ENCODE data around the gene RAB30. TPM values are rescaled to one million over a fixed set of nuclear protein-coding genes. Genes with fewer than 3 reads are reported as not detected.
A peak's percentile ranks its signal among the peaks of the same experiment; 100 is the strongest.

The RAB30 gene
- total RNA-seq, 1 donor from 2014 or later = 15.5 TPM

DNA sequence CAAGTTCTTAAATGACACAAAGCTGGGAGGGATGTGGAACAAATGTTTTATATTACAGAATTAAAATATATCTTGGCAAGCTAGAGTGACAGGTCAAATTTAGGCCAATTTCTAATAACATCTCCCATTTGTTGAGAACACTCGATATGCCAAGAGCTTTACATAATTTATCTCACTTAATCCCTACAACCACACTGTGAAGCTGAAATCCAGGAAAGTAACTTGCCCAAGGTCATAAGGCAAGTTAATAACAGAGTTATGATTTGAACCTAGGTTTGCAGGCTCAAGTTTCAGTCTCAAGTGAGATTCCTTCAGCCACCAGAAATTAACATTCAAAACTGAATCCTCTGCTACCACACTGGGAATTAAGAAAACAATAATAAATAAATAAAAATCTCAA, 38.3 kb downstream of the RAB30 start:
- ATAC-seq = no peak
- Histone ChIP-seq H3K4me3 (peak overlapping the region; percentile 33), H3K27me3 (ENCODE audit: low read depth) (no peaks in the 10 kb centered on the region)

DNA sequence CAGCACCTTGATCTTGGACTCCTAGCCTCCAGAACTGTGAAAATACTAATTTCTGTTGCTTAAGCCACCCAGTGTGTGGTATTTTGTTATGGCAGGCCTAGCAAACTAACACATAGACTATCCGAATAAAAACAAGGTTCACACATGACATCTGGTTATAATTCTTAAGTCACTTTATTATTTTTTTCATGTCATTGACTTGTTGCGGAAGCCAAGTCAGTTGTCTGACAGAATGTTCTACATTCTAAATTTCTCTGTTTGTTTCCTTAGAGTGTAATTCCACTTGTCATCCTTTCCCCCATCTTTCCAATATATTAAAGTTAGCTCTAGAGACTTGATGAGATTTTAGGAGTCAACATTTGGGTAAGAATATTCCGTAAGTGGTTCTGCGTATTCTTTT, 40.6 kb downstream of the RAB30 start:
- peaks cover 23% of the 10 kb centered on the region for H3K4me1 ChIP-seq
- no peak overlapping the region for H3K27ac ChIP-seq
- ATAC-seq = no peak
- H3K27me3 ChIP-seq (ENCODE audit: low read depth) = no peaks in the 10 kb centered on the region
- DNase-seq = no peak
- TF ChIP-seq, protein P1, sequence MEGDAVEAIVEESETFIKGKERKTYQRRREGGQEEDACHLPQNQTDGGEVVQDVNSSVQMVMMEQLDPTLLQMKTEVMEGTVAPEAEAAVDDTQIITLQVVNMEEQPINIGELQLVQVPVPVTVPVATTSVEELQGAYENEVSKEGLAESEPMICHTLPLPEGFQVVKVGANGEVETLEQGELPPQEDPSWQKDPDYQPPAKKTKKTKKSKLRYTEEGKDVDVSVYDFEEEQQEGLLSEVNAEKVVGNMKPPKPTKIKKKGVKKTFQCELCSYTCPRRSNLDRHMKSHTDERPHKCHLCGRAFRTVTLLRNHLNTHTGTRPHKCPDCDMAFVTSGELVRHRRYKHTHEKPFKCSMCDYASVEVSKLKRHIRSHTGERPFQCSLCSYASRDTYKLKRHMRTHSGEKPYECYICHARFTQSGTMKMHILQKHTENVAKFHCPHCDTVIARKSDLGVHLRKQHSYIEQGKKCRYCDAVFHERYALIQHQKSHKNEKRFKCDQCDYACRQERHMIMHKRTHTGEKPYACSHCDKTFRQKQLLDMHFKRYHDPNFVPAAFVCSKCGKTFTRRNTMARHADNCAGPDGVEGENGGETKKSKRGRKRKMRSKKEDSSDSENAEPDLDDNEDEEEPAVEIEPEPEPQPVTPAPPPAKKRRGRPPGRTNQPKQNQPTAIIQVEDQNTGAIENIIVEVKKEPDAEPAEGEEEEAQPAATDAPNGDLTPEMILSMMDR (IDR thresholded peaks at IDR 0.05) = no peak
- intact Hi-C loops (cut with DNase I) = no loop called here
- no peaks in the 10 kb centered on the region for H3K9me3 ChIP-seq
- H3K4me3 ChIP-seq = no peak overlapping the region
- H3K36me3 ChIP-seq = no peaks in the 10 kb centered on the region

More for the DNA sequence above, 38.3 kb downstream of the RAB30 start:
- peaks cover 23% of the 10 kb centered on the region for H3K4me1 ChIP-seq
- DNase-seq = no peak
- no peaks in the 10 kb centered on the region for H3K36me3 ChIP-seq
- H3K27ac ChIP-seq = peak overlapping the region; percentile 42
- H3K9me3 ChIP-seq = no peaks in the 10 kb centered on the region
- TF ChIP-seq, protein P1 (IDR thresholded peaks at IDR 0.05) = no peak
- intact Hi-C loops (cut with DNase I) = no loop called here

DNA sequence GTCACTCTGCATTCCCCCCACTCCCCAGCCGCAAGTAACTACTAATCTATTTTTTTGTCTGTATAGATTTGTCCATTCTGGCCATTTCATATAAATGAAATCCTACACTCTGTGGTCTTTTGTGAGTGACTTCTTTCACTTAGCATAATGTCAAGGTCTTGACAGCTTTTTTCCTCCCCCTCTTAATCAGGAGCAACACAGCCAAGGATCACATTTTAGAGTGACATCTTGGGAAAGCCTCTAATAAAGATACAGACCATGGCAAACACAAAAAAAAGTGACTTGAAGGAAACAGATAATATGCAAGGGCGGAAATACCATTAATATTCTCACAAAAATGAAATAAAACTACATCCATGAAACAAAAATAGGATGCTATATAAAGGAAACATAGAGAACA, 43.9 kb downstream of the RAB30 start:
- no peak overlapping the region for H3K4me3 ChIP-seq
- TF ChIP-seq, protein P1 (IDR thresholded peaks at IDR 0.05) = no peak
- H3K27me3 ChIP-seq (ENCODE audit: low read depth) = no peaks in the 10 kb centered on the region
- DNase-seq (no peak), ATAC-seq (no peak)
- H3K9me3 ChIP-seq = no peaks in the 10 kb centered on the region
- H3K4me1 ChIP-seq = peaks cover 11% of the 10 kb centered on the region
- no peaks in the 10 kb centered on the region for H3K36me3 ChIP-seq
- intact Hi-C loops (cut with DNase I) = no loop called here
- no peak overlapping the region for H3K27ac ChIP-seq

DNA sequence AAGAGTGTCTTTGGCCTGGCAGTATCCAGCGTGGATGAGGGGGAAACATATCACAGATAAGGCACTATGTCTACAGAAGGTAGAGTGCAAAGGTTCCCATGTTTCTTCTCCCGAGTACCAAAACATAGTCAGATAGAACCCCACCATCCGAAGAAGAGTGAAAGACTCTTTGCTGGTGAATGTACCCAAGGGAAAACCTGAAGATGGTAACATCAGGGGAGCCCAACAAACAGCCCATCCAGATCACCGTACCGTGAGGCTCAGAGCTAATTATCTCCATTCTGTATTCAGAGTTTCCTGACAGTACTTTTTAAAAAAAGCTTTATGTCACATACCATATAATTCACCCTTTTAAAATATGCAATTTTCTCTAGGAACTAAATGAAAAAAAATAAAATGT, 44.4 kb downstream of the RAB30 start:
- intact Hi-C loops (cut with DNase I) = no loop called here
- Histone ChIP-seq H3K27ac (no peak overlapping the region), H3K36me3 (no peaks in the 10 kb centered on the region), H3K9me3 (no peaks in the 10 kb centered on the region), H3K4me1 (peaks cover 11% of the 10 kb centered on the region), H3K4me3 (no peak overlapping the region), H3K27me3 (ENCODE audit: low read depth) (no peaks in the 10 kb centered on the region)
- no peak for DNase-seq
- TF ChIP-seq, protein P1 (IDR thresholded peaks at IDR 0.05) = no peak
- ATAC-seq = no peak

DNA sequence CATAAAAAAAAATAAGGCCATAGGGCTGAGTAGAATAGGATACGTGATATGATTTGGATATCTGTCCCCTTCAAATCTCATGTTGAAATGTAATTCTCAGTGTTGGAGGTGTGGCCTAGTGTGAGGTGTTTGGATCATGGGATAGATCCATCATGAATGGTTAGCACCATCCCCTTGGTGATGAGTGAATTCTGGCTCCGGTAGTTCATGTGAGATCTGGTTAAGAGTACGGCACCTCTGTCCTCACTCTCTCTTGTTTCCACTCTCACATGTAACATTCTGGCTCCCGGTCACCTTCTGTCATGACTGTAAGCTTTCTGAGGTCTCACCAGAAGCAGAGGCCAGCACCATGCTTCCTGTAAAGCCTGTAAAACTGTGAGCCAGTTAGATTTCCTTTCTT, 45.5 kb downstream of the RAB30 start:
- Histone ChIP-seq H3K9me3 (no peaks in the 10 kb centered on the region), H3K4me1 (peaks cover 11% of the 10 kb centered on the region), H3K36me3 (no peaks in the 10 kb centered on the region), H3K27ac (no peak overlapping the region), H3K27me3 (ENCODE audit: low read depth) (no peaks in the 10 kb centered on the region), H3K4me3 (no peak overlapping the region)
- TF ChIP-seq, protein P1 (IDR thresholded peaks at IDR 0.05) = no peak
- DNase-seq (no peak), ATAC-seq (no peak)
- intact Hi-C loops (cut with DNase I) = no loop called here

DNA sequence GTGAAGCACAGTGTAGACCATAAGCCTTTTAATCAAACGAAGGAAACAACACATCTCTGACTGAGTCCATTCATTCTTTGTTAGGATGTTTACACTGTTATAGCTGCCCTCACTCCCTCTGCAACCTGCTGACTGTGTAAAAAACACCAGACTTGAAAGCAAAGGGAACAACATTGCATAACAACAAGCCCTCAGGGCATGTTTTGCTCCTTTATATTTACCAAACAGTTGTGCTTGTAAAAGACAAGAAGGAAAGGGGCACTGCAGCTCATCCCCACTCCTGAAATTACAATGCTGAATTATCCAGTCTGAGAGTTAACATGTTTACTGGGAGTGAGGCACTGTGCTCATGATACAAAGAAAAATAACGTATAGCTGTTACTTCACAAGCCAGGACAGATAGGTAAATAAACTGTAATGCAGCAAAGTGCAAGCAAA, 46.4 kb downstream of the RAB30 start:
- Histone ChIP-seq H3K27ac (no peak overlapping the region), H3K27me3 (ENCODE audit: low read depth) (no peaks in the 10 kb centered on the region), H3K9me3 (no peaks in the 10 kb centered on the region), H3K4me1 (peaks cover 13% of the 10 kb centered on the region), H3K36me3 (no peaks in the 10 kb centered on the region), H3K4me3 (no peak overlapping the region)
- ATAC-seq (no peak), DNase-seq (no peak)
- intact Hi-C loops (cut with DNase I) = no loop called here
- TF ChIP-seq, protein P1 (IDR thresholded peaks at IDR 0.05) = no peak
